GM08714 (cell line): ENCODE results near the gene DHX15.

Source experiments
- H3K4me3 ChIP-seq: fragments of 200-500 bp; sonication (Bioruptor generic); 2 replicates; pipeline ENCODE4 v1.5.1; 2014; ENCODE audit warnings: mild to moderate bottlenecking, low read length, inconsistent platforms
- ZNF274 ChIP-seq: IDR thresholded peaks from 2 replicates; pipeline ENCODE4 v1.6.1; 2012; ENCODE audit warnings: mild to moderate bottlenecking, low read depth, low read length

DHX15 gene

GRCh38 chr4:24568425-24568824, 15.9 kb downstream of the DHX15 start:
- no peak for TF ChIP-seq ZNF274
- H3K4me3 ChIP-seq: no peak overlapping the region

- H3K4me3 ChIP-seq: no peak overlapping the region
- TF ChIP-seq ZNF274: no peak
Observed at GRCh38 chr4:24565054-24565453, 19.3 kb downstream of the DHX15 start.

DNA sequence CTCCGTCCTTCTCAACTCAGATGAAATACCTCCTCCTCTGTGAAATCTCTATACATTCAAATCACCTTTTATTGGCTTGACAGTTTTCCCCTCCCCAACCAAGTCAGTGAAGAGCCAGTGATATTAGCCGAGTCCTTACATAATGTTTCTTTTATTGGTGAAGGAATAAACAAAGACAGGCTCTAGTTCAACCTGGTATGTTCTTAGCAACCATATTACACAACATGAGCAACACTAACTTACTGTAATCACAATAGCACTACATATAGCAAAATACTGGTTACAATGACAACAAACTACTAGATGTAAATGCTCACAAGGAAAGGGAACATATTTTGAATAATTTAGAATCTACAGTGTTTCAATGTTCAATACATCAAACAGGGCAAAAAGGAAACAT, 19.9 kb downstream of the DHX15 start:
- TF ChIP-seq ZNF274: no peak
- no peak overlapping the region for H3K4me3 ChIP-seq

DNA sequence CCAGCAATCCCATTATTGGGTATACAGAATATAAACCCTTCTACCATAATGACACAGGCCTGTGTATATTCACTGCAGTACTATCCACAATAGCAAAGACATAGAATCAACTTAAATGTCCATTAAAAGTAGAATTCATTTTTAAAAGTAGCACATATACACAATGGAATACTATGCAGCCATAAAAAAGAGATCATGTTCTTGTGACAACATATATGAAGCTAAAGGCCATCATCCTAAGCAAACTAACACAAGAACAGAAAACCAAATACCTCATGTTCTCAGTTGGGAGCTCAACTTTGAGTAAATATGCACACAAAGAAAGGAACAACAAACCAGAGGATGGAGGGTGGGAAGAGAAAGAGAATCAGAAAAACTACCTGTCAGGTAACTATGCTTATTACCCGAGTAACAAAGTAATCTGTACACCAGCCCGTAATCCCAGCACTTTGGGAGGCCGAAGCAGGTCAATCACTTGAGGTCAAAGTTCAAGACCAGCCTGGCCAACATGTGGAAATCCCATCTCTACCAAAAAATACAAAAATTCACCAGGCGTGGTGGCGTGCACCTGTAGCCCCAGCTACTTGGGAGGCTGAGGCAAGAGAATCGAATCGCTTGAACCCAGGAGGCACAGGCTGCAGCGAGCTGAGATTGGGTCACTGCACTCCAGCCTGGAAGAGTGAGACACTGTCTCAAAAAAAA, 22.8 kb downstream of the DHX15 start:
- no peak overlapping the region for H3K4me3 ChIP-seq
- TF ChIP-seq ZNF274: no peak

DNA sequence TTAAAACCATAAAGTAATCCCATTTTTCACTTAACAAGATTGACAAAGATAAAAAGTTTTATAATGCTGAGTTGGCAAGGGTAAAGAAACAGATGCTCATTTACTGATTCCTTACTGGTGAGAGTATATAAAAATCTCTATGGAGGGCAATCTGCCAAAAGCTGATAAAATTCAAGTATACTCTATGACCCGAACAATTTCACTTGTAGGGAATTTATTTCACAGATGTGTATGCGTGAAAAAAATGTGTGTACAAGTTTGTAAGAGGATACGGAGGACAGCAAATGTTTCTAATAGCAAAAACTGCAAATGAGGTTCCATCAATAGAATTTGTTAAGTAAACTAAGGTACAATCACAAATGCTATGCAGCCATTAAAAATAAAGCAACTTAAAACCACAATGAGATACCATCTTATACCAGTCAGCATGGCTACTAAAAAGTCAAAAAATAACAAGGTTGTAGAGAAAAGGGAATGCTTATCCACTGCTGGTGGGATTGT, 23.4 kb downstream of the DHX15 start:
- no peak for TF ChIP-seq ZNF274
- H3K4me3 ChIP-seq: no peak overlapping the region

- H3K4me3 ChIP-seq: no peak overlapping the region
- TF ChIP-seq ZNF274: no peak
Observed at GRCh38 chr4:24559889-24560288, 24.5 kb downstream of the DHX15 start.

- TF ChIP-seq ZNF274: no peak
- H3K4me3 ChIP-seq: no peak overlapping the region
Observed at GRCh38 chr4:24559032-24559821, 25.1 kb downstream of the DHX15 start.

DNA sequence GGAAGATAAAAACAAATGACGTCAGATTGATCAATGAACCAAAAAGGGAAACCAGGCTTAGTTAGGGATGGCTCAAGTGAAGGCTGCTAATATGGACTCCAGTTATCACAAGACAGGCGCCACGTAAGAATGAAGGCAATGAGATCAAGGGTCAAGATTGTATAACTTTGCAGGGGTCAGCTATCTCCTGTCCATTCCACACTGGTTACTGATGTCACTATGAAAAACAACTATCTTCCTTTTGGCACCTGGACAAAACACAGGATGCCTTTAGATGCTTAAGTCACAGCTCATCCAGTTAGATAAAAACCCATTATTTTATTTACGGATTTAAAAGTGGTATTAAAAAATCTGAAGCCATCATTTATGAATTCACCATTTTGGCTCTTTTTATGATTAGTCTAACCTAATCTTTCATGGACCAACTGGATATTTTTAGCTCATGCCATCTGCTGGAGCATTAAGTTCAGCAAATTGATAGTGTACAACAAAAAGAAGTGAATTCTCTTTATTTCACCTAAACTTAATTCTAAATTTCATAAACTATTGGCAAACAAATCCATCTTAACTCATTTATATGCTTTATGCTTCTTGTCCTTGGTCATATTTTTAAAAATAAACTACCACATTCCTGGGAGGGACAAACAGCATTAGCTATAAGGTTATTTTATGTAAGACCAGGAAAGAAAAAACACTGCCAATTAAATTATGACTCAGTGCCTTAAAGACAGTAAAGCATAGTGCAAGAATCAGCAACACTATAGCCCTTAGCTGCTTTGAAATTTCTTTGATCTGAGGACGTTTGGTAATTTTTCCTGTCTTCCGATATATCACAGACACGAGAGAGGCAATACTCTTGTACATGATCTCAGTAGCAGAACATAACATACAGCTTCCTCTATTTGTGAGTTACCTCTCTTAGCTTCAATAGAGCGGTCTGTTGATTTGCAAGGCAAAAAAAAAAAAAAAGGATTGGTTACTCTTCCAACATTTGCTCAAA, 27.0 kb downstream of the DHX15 start:
- TF ChIP-seq ZNF274: no peak
- H3K4me3 ChIP-seq: no peak overlapping the region

DNA sequence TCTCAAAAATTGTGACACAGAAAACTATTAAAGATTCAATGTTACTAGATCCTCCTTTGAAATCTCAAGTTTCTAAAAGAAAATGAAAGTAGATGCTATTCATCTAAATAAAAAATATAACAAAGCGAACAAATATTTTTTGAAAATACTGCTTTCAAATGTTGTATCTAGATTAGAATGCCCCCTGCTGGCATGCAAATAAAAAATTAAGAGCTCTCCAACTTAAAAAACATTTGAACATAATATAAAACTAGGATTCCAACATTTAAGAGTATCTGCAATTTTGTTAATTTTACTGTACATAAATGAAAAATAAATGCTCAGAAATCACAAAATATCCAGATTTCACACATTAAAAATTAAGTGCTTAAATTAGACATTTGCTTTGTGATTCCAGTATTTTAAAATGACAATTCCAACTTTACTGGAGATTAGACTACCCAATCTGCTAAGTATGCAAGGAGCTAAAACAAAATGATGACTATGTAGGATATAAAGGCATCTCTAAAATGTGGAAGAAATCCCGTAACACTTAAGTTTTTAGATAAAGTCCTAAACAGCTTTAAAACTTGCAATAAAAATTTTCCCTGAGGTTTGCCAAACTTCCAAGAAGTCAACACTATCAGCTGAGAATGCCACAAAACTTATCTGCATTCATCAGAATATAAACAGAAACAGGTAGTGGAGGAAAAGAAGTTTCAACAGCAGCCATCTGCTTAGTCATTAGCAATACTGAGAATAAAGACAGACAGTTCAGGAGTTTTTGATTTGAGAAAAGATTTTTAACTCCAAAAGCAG, 32.7 kb downstream of the DHX15 start:
- no peak for TF ChIP-seq ZNF274
- H3K4me3 ChIP-seq: no peak overlapping the region

GRCh38 chr4:24550441-24551175, 33.7 kb downstream of the DHX15 start:
- TF ChIP-seq ZNF274: no peak
- H3K4me3 ChIP-seq: no peak overlapping the region

- no peak for TF ChIP-seq ZNF274
- no peak overlapping the region for H3K4me3 ChIP-seq
Observed at GRCh38 chr4:24547979-24548378, 36.4 kb downstream of the DHX15 start.

GRCh38 chr4:24544208-24544988, 40.0 kb downstream of the DHX15 start:
- TF ChIP-seq ZNF274: no peak
- H3K4me3 ChIP-seq: no peak overlapping the region

DNA sequence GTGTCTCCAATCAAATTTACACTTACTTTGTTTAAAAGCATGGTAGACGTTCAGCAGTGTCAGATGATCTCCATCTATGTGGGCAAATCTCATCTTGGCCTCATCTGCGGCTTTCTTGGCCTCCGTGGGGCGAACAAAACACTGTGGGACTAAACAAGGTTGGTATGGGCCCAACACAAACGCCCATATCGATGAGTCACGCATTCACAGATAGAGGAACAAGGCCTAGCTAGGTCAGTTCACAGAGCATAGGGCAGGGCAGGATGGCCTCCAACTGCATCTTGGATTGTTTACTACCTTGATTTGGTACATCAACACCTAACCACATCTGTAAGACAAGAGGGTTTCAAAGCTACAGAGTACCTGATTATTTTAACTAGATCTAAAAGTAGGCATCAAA, 47.3 kb downstream of the DHX15 start:
- no peak for TF ChIP-seq ZNF274
- no peak overlapping the region for H3K4me3 ChIP-seq
